ENCODE data around the gene UBA3. TPM values are rescaled to one million over a fixed set of nuclear protein-coding genes. Genes with fewer than 3 reads are reported as not detected.
A peak's percentile ranks its signal among the peaks of the same experiment; 100 is the strongest.

The UBA3 gene
- total and polyA plus RNA-seq, 2 of the 13 experiments (the other 11 are each of a cell fraction or from before 2014, with no cell fraction given), result 40.7 to 49.0 TPM

DNA sequence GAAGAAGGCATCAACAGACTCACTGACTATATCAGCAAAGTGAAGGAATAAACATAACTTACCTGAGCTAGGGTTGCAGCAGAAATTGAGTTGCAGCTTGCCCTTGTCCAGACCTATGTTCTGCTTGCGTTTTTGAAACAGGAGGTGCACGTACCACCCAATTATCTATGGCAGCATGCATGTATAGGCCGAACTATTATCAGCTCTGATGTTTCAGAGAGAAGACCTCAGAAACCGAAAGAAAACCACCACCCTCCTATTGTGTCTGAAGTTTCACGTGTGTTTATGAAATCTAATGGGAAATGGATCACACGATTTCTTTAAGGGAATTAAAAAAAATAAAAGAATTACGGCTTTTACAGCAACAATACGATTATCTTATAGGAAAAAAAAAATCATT, 24.4 kb upstream of the UBA3 start:
- ChIA-PET POLR2A (no interaction called here), CTCF (ENCODE audit: low intra/inter-chr PET ratio, low total read pairs) (no interaction called here)
- intact Hi-C loops (cut with micrococcal nuclease; ENCODE audit: unreplicated experiment) (no loop called here), in situ Hi-C loops (cut with HindIII; ENCODE audit: extremely low pct_ligation_motif_present, low pct_unique_long_range_greater_than_20kb) (loop anchor here (25.0 kb wide), 1 partner anchor 558 kb away; no protein-coding TSS in a partner anchor)
- Histone ChIP-seq H4K20me1 (ENCODE audit: insufficient read depth, low read length) (no peaks in the 10 kb centered on the region), H3K9me3 (ENCODE audit: low read length) (no peaks in the 10 kb centered on the region), H3K27ac (ENCODE audit: extremely low read length, insufficient read depth, low read length) (no peak overlapping the region), H3K27me3 (ENCODE audit: control insufficient read depth in 1 of 2, insufficient read depth in 2 of 2, low read length in 2 of 2) (no peaks in the 10 kb centered on the region), H3K36me3 (replicated peaks in 1 of 2; ENCODE audit: control insufficient read depth in 1 of 2, insufficient read depth in 2 of 2, low read length in 2 of 2) (peaks cover 2 to 19% of the 10 kb centered on the region in 2 experiments; a peak in 3 of 5 replicates), H3K79me2 (ENCODE audit: insufficient read depth, low read length) (no peaks in the 10 kb centered on the region), H3K4me1 (ENCODE audit: insufficient read depth, low read length) (no peaks in the 10 kb centered on the region), H2AFZ (ENCODE audit: low read length) (no peak overlapping the region), H3K4me3 (replicated peaks in 1 of 3; ENCODE audit: insufficient read depth in 1 of 3, low read depth in 2 of 3, low read length in 3 of 3) (no peak overlapping the region), H3K4me2 (ENCODE audit: low read depth, low read length) (no peak overlapping the region), H3K9ac (ENCODE audit: insufficient read depth, low read depth, low read length) (no peak overlapping the region)
- FAIRE-seq (no peak), ATAC-seq (no peak), DNase-seq (ENCODE audit: low spot score) (no peak)
- TSS peak; percentile 50 for BruUV-seq (replicated peaks)
- 97% methylated on average over 8 of the region's 8 CpGs for WGBS (ENCODE audit: low lambda C conversion rate)
- no peak for TF ChIP-seq NAIF1 (CRISPR knock-in tag; IDR thresholded peaks at IDR 0.05; ENCODE audit: borderline replicate concordance)
- TF ChIP-seq, protein P1, sequence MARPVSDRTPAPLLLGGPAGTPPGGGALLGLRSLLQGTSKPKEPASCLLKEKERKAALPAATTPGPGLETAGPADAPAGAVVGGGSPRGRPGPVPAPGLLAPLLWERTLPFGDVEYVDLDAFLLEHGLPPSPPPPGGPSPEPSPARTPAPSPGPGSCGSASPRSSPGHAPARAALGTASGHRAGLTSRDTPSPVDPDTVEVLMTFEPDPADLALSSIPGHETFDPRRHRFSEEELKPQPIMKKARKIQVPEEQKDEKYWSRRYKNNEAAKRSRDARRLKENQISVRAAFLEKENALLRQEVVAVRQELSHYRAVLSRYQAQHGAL (CRISPR knock-in tag; IDR thresholded peaks at IDR 0.05; ENCODE audit: not compliant biosample characterization), result no peak
- TF ChIP-seq ZNF773 (CRISPR knock-in tag; IDR thresholded peaks at IDR 0.05; ENCODE audit: borderline replicate concordance), result no peak
- no peak for TF ChIP-seq ARID2 (CRISPR knock-in tag; IDR thresholded peaks at IDR 0.05; ENCODE audit: borderline replicate concordance)
- TF ChIP-seq ZNF101 (CRISPR knock-in tag; IDR thresholded peaks at IDR 0.05; ENCODE audit: borderline replicate concordance, low read depth), result no peak
- TF ChIP-seq IRX3 (CRISPR knock-in tag; IDR thresholded peaks at IDR 0.05; ENCODE audit: borderline replicate concordance, low read depth), result no peak
- no peak for TF ChIP-seq ZNF331 (CRISPR knock-in tag; IDR thresholded peaks at IDR 0.05)
- TF ChIP-seq ZNF83 (CRISPR knock-in tag; IDR thresholded peaks at IDR 0.05; ENCODE audit: borderline replicate concordance), result no peak
- no peak for TF ChIP-seq ELF3 (CRISPR knock-in tag; IDR thresholded peaks at IDR 0.05)
- no peak for TF ChIP-seq ZNF672 (CRISPR knock-in tag; IDR thresholded peaks at IDR 0.05)
- TF ChIP-seq CREB1 (IDR thresholded peaks at IDR 0.05), result no peak
- TF ChIP-seq CREB1 (CRISPR knock-in tag; IDR thresholded peaks at IDR 0.05), result no peak
- TF ChIP-seq, protein P2, sequence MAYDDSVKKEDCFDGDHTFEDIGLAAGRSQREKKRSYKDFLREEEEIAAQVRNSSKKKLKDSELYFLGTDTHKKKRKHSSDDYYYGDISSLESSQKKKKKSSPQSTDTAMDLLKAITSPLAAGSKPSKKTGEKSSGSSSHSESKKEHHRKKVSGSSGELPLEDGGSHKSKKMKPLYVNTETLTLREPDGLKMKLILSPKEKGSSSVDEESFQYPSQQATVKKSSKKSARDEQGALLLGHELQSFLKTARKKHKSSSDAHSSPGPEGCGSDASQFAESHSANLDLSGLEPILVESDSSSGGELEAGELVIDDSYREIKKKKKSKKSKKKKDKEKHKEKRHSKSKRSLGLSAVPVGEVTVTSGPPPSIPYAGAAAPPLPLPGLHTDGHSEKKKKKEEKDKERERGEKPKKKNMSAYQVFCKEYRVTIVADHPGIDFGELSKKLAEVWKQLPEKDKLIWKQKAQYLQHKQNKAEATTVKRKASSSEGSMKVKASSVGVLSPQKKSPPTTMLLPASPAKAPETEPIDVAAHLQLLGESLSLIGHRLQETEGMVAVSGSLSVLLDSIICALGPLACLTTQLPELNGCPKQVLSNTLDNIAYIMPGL (CRISPR knock-in tag; IDR thresholded peaks at IDR 0.05; ENCODE audit: borderline replicate concordance in 1 of 2, low read depth in 1 of 2), result no peak
- TF ChIP-seq, protein P3, sequence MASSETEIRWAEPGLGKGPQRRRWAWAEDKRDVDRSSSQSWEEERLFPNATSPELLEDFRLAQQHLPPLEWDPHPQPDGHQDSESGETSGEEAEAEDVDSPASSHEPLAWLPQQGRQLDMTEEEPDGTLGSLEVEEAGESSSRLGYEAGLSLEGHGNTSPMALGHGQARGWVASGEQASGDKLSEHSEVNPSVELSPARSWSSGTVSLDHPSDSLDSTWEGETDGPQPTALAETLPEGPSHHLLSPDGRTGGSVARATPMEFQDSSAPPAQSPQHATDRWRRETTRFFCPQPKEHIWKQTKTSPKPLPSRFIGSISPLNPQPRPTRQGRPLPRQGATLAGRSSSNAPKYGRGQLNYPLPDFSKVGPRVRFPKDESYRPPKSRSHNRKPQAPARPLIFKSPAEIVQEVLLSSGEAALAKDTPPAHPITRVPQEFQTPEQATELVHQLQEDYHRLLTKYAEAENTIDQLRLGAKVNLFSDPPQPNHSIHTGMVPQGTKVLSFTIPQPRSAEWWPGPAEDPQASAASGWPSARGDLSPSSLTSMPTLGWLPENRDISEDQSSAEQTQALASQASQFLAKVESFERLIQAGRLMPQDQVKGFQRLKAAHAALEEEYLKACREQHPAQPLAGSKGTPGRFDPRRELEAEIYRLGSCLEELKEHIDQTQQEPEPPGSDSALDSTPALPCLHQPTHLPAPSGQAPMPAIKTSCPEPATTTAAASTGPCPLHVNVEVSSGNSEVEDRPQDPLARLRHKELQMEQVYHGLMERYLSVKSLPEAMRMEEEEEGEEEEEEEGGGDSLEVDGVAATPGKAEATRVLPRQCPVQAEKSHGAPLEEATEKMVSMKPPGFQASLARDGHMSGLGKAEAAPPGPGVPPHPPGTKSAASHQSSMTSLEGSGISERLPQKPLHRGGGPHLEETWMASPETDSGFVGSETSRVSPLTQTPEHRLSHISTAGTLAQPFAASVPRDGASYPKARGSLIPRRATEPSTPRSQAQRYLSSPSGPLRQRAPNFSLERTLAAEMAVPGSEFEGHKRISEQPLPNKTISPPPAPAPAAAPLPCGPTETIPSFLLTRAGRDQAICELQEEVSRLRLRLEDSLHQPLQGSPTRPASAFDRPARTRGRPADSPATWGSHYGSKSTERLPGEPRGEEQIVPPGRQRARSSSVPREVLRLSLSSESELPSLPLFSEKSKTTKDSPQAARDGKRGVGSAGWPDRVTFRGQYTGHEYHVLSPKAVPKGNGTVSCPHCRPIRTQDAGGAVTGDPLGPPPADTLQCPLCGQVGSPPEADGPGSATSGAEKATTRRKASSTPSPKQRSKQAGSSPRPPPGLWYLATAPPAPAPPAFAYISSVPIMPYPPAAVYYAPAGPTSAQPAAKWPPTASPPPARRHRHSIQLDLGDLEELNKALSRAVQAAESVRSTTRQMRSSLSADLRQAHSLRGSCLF (CRISPR knock-in tag; IDR thresholded peaks at IDR 0.05; ENCODE audit: borderline replicate concordance), result no peak
- TF ChIP-seq, protein P4, sequence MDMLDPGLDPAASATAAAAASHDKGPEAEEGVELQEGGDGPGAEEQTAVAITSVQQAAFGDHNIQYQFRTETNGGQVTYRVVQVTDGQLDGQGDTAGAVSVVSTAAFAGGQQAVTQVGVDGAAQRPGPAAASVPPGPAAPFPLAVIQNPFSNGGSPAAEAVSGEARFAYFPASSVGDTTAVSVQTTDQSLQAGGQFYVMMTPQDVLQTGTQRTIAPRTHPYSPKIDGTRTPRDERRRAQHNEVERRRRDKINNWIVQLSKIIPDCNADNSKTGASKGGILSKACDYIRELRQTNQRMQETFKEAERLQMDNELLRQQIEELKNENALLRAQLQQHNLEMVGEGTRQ (IDR thresholded peaks at IDR 0.05; ENCODE audit: low read depth, low read length), result no peak
- TF ChIP-seq, protein P4 (CRISPR knock-in tag; IDR thresholded peaks at IDR 0.05; ENCODE audit: borderline replicate concordance), result no peak
